Measurements from ENCODE around the gene PTPRF.

GRCh38 chr1:43538143-43538487, 7.4 kb downstream of the PTPRF start:
- no peak for TF ChIP-seq GATA2 (IDR thresholded peaks at IDR 0.05; ENCODE audit: low read depth, low read length)
- no peak for TF ChIP-seq GATA3 (IDR thresholded peaks at IDR 0.05; ENCODE audit: low read depth, low read length)

All from SH-SY5Y (cell line).